K562 (cell line): Measurements from ENCODE around the gene TAF1B. TPM values are rescaled to one million over a fixed set of nuclear protein-coding genes. Genes with fewer than 3 reads are reported as not detected.
A peak's percentile ranks its signal among the peaks of the same experiment; 100 is the strongest.

Experiments used
- ATAC-seq: fragments of 200-7000 bp; cut with Tn5 transposase; 3 replicates; pipeline ENCODE4 v1.9.1; 2020; ENCODE audit warnings: moderate library complexity
- BruUV-seq: library from RNA; stranded (reverse); fragments of 400-500 nt; replicated peaks from 2 replicates; lab custom pipeline; 2021; lab: Mats Ljungman, UMichigan
- CTCF ChIA-PET: fragments of 300-600 bp; formaldehyde crosslinking; extraction: SDS; loops from one replicate; lab custom pipeline; 2021; ENCODE audit warnings: low intra/inter-chr PET ratio; lab: Yijun Ruan, JAX
- POLR2A ChIA-PET: fragments of 300-600, 350-650 bp; sonication (Branson Sonifier 250); formaldehyde crosslinking; extraction: SDS; loops from one replicate; lab custom pipeline; 2021; ENCODE audit warnings: antibody characterized with exemption, inconsistent platforms; lab: Yijun Ruan, JAX
- DNase-seq, 4 experiments: peaks; one replicate each; pipeline versions ENCODE4 v3.0.0 to v3.0.0-alpha.2; 2011 to 2018; ENCODE audit warnings: low spot score in 3 of 4, mixed read lengths in 3 of 4; ENCODE audit errors: extremely low read depth in 1 of 4
- FAIRE-seq: peaks from 2 replicates; lab custom pipeline; 2011; peaks lifted over from hg19 to GRCh38; lab: Jason Lieb, UNC
- H2AFZ ChIP-seq: 2 replicates; pipeline ENCODE4 v1.6.0; 2011; ENCODE audit warnings: low read depth, low read length, control low read depth, inconsistent platforms
- H3K27ac ChIP-seq: fragments of 200-600 bp; 3 replicates; pipeline ENCODE4 v1.8.0; 2011; ENCODE audit warnings: low read depth, mild to moderate bottlenecking, control low read depth, inconsistent platforms, low read length, moderate library complexity, mixed read lengths; ENCODE audit errors: extremely low read depth
- H3K27me3 ChIP-seq, 2 experiments: fragments of 300-600 bp in 1 of 2; 2 replicates in 1 of 2; 3 replicates in 1 of 2; pipeline versions ENCODE4 v1.6.0 to v1.8.0; 2011; ENCODE audit warnings: inconsistent platforms in 2 of 2, low read length in 2 of 2, mild to moderate bottlenecking in 1 of 2, mixed read lengths in 1 of 2, moderate library complexity in 1 of 2; ENCODE audit not compliant: control insufficient read depth in 2 of 2, insufficient read depth in 2 of 2
- H3K36me3 ChIP-seq: fragments of 300-600 bp; 3 replicates; pipeline ENCODE4 v1.8.0; 2011; ENCODE audit warnings: mild to moderate bottlenecking, low read length, inconsistent platforms; ENCODE audit not compliant: control insufficient read depth, insufficient read depth
- H3K4me1 ChIP-seq, 2 experiments: fragments of 200-600 bp in 1 of 2; replicated peaks in 1 of 2; 2 replicates in 1 of 2; 3 replicates in 1 of 2; pipeline versions ENCODE4 v1.5.1 to v1.8.0; 2011; ENCODE audit warnings: inconsistent platforms in 2 of 2, low read length in 2 of 2, mild to moderate bottlenecking in 1 of 2, mixed read lengths in 1 of 2, moderate library complexity in 1 of 2; ENCODE audit not compliant: control insufficient read depth in 2 of 2, insufficient read depth in 2 of 2
- H3K4me2 ChIP-seq: 2 replicates; pipeline ENCODE4 v1.6.1; 2011; ENCODE audit warnings: low read length, control low read depth, inconsistent platforms, mixed read lengths; ENCODE audit not compliant: insufficient read depth
- H3K4me3 ChIP-seq: fragments of 200-600 bp; sonication (generic), shearing (Covaris generic); 2 replicates; pipeline ENCODE4 v1.5.1; 2016; ENCODE audit warnings: control low read depth, inconsistent platforms
- H3K79me2 ChIP-seq: fragments of 200-600 bp; 3 replicates; pipeline ENCODE4 v1.8.0; 2011; ENCODE audit warnings: low read length, inconsistent platforms; ENCODE audit not compliant: control insufficient read depth, insufficient read depth
- H3K9ac ChIP-seq, 2 experiments: 2 replicates each; pipeline versions ENCODE4 v1.6.0 to v1.6.1; 2011; ENCODE audit warnings: low read depth in 2 of 2, low read length in 2 of 2, control low read depth in 1 of 2, inconsistent platforms in 1 of 2, mild to moderate bottlenecking in 1 of 2, mixed read lengths in 1 of 2; ENCODE audit not compliant: insufficient read depth in 1 of 2
- H3K9me1 ChIP-seq: one replicate; pipeline ENCODE4 v1.6.0; 2011; ENCODE audit warnings: inconsistent platforms, mild to moderate bottlenecking, low read length, moderate library complexity; ENCODE audit not compliant: control insufficient read depth, insufficient read depth
- H3K9me3 ChIP-seq: replicated peaks from 2 replicates; pipeline ENCODE4 v1.5.1; 2011; ENCODE audit warnings: low read depth, low read length, inconsistent platforms; ENCODE audit not compliant: control insufficient read depth, insufficient read depth
- H4K20me1 ChIP-seq: replicated peaks from 2 replicates; pipeline ENCODE4 v1.6.1; 2011; ENCODE audit warnings: low read length, inconsistent platforms, mixed read lengths; ENCODE audit not compliant: control insufficient read depth, insufficient read depth
- CEBPB ChIP-seq: fragments of 450-650 bp; IDR thresholded peaks from 2 replicates; pipeline ENCODE4 v1.6.1; 2016; ENCODE audit warnings: missing genetic modification characterization, missing compliant biosample characterization
- EWSR1 ChIP-seq: fragments of 450-650 bp; IDR thresholded peaks from 2 replicates; pipeline ENCODE4 v1.6.1; 2018; ENCODE audit warnings: borderline replicate concordance, mild to moderate bottlenecking, low read depth, moderate library complexity; ENCODE audit not compliant: partially characterized antibody
- HDAC8 ChIP-seq: fragments of 450-650 bp; IDR thresholded peaks from 2 replicates; pipeline ENCODE4 v1.6.1; 2016; ENCODE audit warnings: mild to moderate bottlenecking, missing genetic modification characterization, moderate library complexity, missing compliant biosample characterization
- POLR3A ChIP-seq: IDR thresholded peaks from 2 replicates; pipeline ENCODE4 v1.6.1; 2011; ENCODE audit warnings: borderline replicate concordance, mild to moderate bottlenecking, moderate library complexity; ENCODE audit not compliant: insufficient read length, insufficient read depth; ENCODE audit errors: extremely low read depth
- ZC3H11A ChIP-seq: IDR thresholded peaks from 2 replicates; pipeline ENCODE4 v1.6.1; 2012; ENCODE audit warnings: low read depth, low read length, improper control_type of control experiment
- ZNF384 ChIP-seq: IDR thresholded peaks from 2 replicates; pipeline ENCODE4 v1.6.1; 2012; ENCODE audit warnings: low read depth, low read length, improper control_type of control experiment
- WGBS: fragments of 100-300 bp; shearing (Covaris generic); methylation state at CpG from one replicate; pipeline ENCODE4 v1.1.6; 2016; ENCODE audit warnings: low coverage, mixed read lengths; ENCODE audit not compliant: insufficient coverage; ENCODE audit errors: missing lambda C conversion rate; 5-methylcytosine and 5-hydroxymethylcytosine counted together
- in situ Hi-C: fragments of 300-500 bp; cut with MboI; formaldehyde crosslinking; loops from 4 replicates; pipeline ENCODE4 v1.15.0; 2018; ENCODE audit warnings: inconsistent platforms, mixed read lengths
- intact Hi-C: fragments of 100-400 bp; cut with micrococcal nuclease; formaldehyde crosslinking; loops from 2 replicates; pipeline ENCODE4 v1.14.2; 2022
- polyA plus RNA-seq, 8 experiments: library from polyadenylated mRNA; depleted of rRNA in 4 of 8; stranded (reverse) in 5 of 8; unstranded in 3 of 8; fragments of >200 nt; fragmentation: Nextera tagmentation in 2 of 8; fragmentation: Illumina TruSeq in 1 of 8; extraction: Ambion mirVana in 2 of 8; extraction: Trizol in 1 of 8; gene quantifications; 2 replicates each; pipeline versions ENCODE4 v1.2.1 to v1.2.3, GENCODE V29; 2011 to 2014; ENCODE audit warnings: inconsistent platforms in 1 of 8, missing spikeins in 1 of 8
- total RNA-seq, 7 experiments: library from RNA; depleted of rRNA in 6 of 7; stranded (reverse); fragments of >200 nt in 6 of 7; fragmentation: Illumina TruSeq in 2 of 7; extraction: Trizol in 2 of 7; gene quantifications; 2 replicates each; pipeline versions ENCODE4 v1.2.1 to v1.2.3, GENCODE V29; 2011 to 2021; ENCODE audit warnings: low replicate concordance in 1 of 7
- TF ChIP-seq, protein P1 (sequence below): sonication (generic); formaldehyde crosslinking; IDR thresholded peaks from 2 replicates; pipeline ENCODE4 v1.8.1; 2023; ENCODE audit warnings: mild to moderate bottlenecking, missing genetic modification reagents
- TF ChIP-seq, protein P2 (sequence below): fragments of 450-650 bp; IDR thresholded peaks from 2 replicates; pipeline ENCODE4 v1.6.1; 2016
- TF ChIP-seq, protein P3 (sequence below): IDR thresholded peaks from 2 replicates; pipeline ENCODE4 v1.6.1; 2016; ENCODE audit warnings: missing genetic modification characterization, missing compliant biosample characterization
- TF ChIP-seq, protein P4 (sequence below), 2 experiments: IDR thresholded peaks in 1 of 2; conservative IDR thresholded peaks in 1 of 2; 2 replicates each; pipeline ENCODE4 v1.6.1; 2016; ENCODE audit warnings: low read depth in 2 of 2, mild to moderate bottlenecking in 1 of 2, missing compliant biosample characterization in 1 of 2, missing genetic modification characterization in 1 of 2, moderate library complexity in 1 of 2

The TAF1B gene
- total and polyA plus RNA-seq, 9 of the 15 experiments (the other 6 are each of a cell fraction or from before 2014, with no cell fraction given) = 8.8 to 25.1 (median 17.3) TPM

DNA sequence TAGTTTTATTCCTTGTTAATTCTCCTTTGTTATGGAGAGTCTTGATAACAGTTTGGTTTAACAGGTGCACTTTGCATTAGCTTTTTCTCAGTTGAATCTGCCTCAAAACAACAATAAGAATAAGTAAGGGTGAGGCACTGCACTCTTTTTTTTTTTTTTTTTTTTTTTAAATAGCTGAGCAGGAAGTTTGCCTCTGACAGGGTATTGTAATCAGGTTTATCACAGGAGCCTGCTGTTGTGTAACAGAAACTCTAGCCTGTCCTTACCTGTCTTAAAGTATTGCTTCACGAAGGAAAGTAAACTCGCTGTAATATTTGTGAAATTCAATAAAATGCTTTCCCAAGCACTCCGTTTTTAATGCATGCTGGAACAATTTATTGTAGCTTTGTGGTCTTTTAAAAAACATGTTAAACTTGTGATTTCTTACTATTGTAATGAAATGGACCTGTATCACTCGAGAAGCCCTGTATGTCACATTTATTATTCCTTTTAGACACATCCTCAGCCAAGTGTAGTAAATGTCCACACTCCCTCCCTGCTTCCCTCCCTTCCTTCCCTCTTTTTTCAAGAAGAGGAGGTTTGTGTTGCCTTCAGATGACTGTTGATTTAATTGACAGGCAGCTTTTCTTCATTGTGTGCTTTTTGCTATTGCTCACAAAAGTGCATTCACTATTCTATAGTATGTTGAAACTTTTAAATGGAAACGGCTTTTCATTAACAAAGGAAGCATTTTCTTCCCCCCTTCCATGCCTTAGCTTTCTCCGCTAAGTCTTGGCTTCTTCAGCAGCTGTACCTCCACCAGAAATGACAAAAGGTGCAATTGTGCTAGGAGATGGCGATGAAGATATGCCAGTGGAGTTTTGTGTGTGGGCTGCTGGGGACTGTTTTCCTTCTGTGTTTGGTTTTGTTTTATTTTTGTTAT lies 52.7 kb downstream of the TAF1B start:
- in situ Hi-C loops (no loop called here), intact Hi-C loops (no loop called here)
- Histone ChIP-seq H3K27me3 (no peaks in the 10 kb centered on the region), H3K4me1 (no peaks in the 10 kb centered on the region; a peak in 1 of 5 replicates), H3K9me1 (no peaks in the 10 kb centered on the region), H3K9me3 (no peaks in the 10 kb centered on the region), H3K79me2 (no peaks in the 10 kb centered on the region), H3K4me3 (no peak overlapping the region), H3K27ac (no peak overlapping the region), H4K20me1 (no peaks in the 10 kb centered on the region), H3K36me3 (peaks cover 3% of the 10 kb centered on the region; the same call in 2 of the 3 replicates), H3K9ac (no peak overlapping the region), H3K4me2 (no peak overlapping the region), H2AFZ (no peak overlapping the region)
- ChIA-PET POLR2A (interaction anchor here (0.8 to 1.0 kb wide), 2 partner anchors 23 to 115 kb away, joined by 3 to 4 read pairs; no protein-coding TSS in a partner anchor), CTCF (no interaction called here)
- TF ChIP-seq ZNF384 (peak; percentile 41; the same call in 1 of the 2 replicates), EWSR1 (no peak), ZC3H11A (no peak), CEBPB (0 out of 2 replicates have a peak, but pooled peaks have one; percentile 20), POLR3A (no peak), HDAC8 (tag) (no peak)
- TF ChIP-seq, protein P1, sequence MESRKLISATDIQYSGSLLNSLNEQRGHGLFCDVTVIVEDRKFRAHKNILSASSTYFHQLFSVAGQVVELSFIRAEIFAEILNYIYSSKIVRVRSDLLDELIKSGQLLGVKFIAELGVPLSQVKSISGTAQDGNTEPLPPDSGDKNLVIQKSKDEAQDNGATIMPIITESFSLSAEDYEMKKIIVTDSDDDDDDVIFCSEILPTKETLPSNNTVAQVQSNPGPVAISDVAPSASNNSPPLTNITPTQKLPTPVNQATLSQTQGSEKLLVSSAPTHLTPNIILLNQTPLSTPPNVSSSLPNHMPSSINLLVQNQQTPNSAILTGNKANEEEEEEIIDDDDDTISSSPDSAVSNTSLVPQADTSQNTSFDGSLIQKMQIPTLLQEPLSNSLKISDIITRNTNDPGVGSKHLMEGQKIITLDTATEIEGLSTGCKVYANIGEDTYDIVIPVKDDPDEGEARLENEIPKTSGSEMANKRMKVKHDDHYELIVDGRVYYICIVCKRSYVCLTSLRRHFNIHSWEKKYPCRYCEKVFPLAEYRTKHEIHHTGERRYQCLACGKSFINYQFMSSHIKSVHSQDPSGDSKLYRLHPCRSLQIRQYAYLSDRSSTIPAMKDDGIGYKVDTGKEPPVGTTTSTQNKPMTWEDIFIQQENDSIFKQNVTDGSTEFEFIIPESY (CRISPR knock-in tag) = 0 out of 2 replicates have a peak, but pooled peaks have one; percentile 46
- TF ChIP-seq, protein P2, sequence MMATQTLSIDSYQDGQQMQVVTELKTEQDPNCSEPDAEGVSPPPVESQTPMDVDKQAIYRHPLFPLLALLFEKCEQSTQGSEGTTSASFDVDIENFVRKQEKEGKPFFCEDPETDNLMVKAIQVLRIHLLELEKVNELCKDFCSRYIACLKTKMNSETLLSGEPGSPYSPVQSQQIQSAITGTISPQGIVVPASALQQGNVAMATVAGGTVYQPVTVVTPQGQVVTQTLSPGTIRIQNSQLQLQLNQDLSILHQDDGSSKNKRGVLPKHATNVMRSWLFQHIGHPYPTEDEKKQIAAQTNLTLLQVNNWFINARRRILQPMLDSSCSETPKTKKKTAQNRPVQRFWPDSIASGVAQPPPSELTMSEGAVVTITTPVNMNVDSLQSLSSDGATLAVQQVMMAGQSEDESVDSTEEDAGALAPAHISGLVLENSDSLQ = 0 out of 2 replicates have a peak, but pooled peaks have one; percentile 24
- TF ChIP-seq, protein P3, sequence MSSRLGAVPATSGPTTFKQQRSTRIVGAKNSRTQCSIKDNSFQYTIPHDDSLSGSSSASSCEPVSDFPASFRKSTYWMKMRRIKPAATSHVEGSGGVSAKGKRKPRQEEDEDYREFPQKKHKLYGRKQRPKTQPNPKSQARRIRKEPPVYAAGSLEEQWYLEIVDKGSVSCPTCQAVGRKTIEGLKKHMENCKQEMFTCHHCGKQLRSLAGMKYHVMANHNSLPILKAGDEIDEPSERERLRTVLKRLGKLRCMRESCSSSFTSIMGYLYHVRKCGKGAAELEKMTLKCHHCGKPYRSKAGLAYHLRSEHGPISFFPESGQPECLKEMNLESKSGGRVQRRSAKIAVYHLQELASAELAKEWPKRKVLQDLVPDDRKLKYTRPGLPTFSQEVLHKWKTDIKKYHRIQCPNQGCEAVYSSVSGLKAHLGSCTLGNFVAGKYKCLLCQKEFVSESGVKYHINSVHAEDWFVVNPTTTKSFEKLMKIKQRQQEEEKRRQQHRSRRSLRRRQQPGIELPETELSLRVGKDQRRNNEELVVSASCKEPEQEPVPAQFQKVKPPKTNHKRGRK (tag) = no peak
- TF ChIP-seq, protein P4, sequence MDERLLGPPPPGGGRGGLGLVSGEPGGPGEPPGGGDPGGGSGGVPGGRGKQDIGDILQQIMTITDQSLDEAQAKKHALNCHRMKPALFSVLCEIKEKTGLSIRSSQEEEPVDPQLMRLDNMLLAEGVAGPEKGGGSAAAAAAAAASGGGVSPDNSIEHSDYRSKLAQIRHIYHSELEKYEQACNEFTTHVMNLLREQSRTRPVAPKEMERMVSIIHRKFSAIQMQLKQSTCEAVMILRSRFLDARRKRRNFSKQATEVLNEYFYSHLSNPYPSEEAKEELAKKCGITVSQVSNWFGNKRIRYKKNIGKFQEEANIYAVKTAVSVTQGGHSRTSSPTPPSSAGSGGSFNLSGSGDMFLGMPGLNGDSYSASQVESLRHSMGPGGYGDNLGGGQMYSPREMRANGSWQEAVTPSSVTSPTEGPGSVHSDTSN (CRISPR knock-in tag; IDR thresholded peaks at IDR 0.05; ENCODE audit: low read depth) = no peak
- TF ChIP-seq, protein P4 (tag; conservative IDR thresholded peaks at IDR 0.05; ENCODE audit: low read depth) = no peak
- WGBS = 54% methylated on average over 7 of the region's 7 CpGs
- DNase-seq (no peak), FAIRE-seq (peak; percentile 57), ATAC-seq (no peak)
- no TSS peak for BruUV-seq
